Stomach smooth muscle (tissue), 2 donors: ENCODE data around the gene RAB1A.

Source experiments
- H3K27ac ChIP-seq: one replicate; pipeline ENCODE4 v1.7.0; 2013; ENCODE audit warnings: mild to moderate bottlenecking, low read length, inconsistent platforms
- H3K27me3 ChIP-seq, 2 donors: one replicate each; pipeline ENCODE4 v1.7.0; 2013; ENCODE audit warnings: low read length in 2 of 2; ENCODE audit not compliant: insufficient read depth in 2 of 2, control insufficient read depth in 1 of 2
- H3K36me3 ChIP-seq, 2 donors: one replicate each; pipeline ENCODE4 v1.7.0; 2013; ENCODE audit warnings: low read length in 2 of 2; ENCODE audit not compliant: control insufficient read depth in 2 of 2, insufficient read depth in 2 of 2
- H3K4me1 ChIP-seq: one replicate; pipeline ENCODE4 v1.7.0; 2013; ENCODE audit warnings: low read length; ENCODE audit not compliant: control insufficient read depth, insufficient read depth
- H3K4me3 ChIP-seq, 2 donors: one replicate each; pipeline ENCODE4 v1.7.0; 2013; ENCODE audit warnings: low read length in 2 of 2
- H3K9ac ChIP-seq, 2 donors: one replicate each; pipeline ENCODE4 v1.7.0; 2013; ENCODE audit warnings: low read length in 2 of 2, mild to moderate bottlenecking in 1 of 2
- H3K9me3 ChIP-seq, 2 donors: one replicate each; pipeline ENCODE4 v1.7.0; 2013; ENCODE audit warnings: low read length in 2 of 2; ENCODE audit not compliant: control insufficient read depth in 2 of 2
- donor health status: healthy.
- donor health status: Pancreatic carcinoma.

RAB1A gene

GRCh38 chr2:65116645-65117044, 13.3 kb downstream of the RAB1A start:
- peaks cover 11% of the 10 kb centered on the region for H3K4me1 ChIP-seq
- H3K27me3 ChIP-seq, result no peaks in the 10 kb centered on the region
- no peaks in the 10 kb centered on the region for H3K36me3 ChIP-seq
- no peak overlapping the region for H3K27ac ChIP-seq
- H3K9ac ChIP-seq, result no peak overlapping the region
- no peak overlapping the region for H3K4me3 ChIP-seq
- H3K9me3 ChIP-seq, result no peaks in the 10 kb centered on the region

GRCh38 chr2:65114921-65115320, 15.0 kb downstream of the RAB1A start:
- H3K4me3 ChIP-seq, result no peak overlapping the region
- no peaks in the 10 kb centered on the region for H3K27me3 ChIP-seq
- no peaks in the 10 kb centered on the region for H3K36me3 ChIP-seq
- H3K9me3 ChIP-seq, result no peaks in the 10 kb centered on the region
- H3K9ac ChIP-seq, result no peak overlapping the region
- H3K4me1 ChIP-seq, result peaks cover 6% of the 10 kb centered on the region
- H3K27ac ChIP-seq, result no peak overlapping the region

GRCh38 chr2:65113816-65114215, 16.1 kb downstream of the RAB1A start:
- Histone ChIP-seq H3K4me3 (no peak overlapping the region), H3K36me3 (no peaks in the 10 kb centered on the region), H3K27me3 (no peaks in the 10 kb centered on the region), H3K9me3 (no peaks in the 10 kb centered on the region), H3K9ac (no peak overlapping the region), H3K27ac (no peak overlapping the region), H3K4me1 (peaks cover 6% of the 10 kb centered on the region)

- Histone ChIP-seq H3K9ac (no peak overlapping the region), H3K27ac (no peak overlapping the region), H3K4me3 (no peak overlapping the region), H3K9me3 (no peaks in the 10 kb centered on the region), H3K36me3 (no peaks in the 10 kb centered on the region), H3K4me1 (peaks cover 6% of the 10 kb centered on the region), H3K27me3 (no peaks in the 10 kb centered on the region)
These were observed 16.7 kb downstream of the RAB1A start for GRCh38 chr2:65113229-65113628.

- Histone ChIP-seq H3K4me3 (no peak overlapping the region), H3K27me3 (no peaks in the 10 kb centered on the region), H3K4me1 (peaks cover 6% of the 10 kb centered on the region), H3K36me3 (peaks cover 0 to under 1% of the 10 kb centered on the region in 2 donors), H3K9me3 (no peaks in the 10 kb centered on the region), H3K27ac (no peak overlapping the region), H3K9ac (no peak overlapping the region)
These were observed 17.3 kb downstream of the RAB1A start for GRCh38 chr2:65112633-65113032.

GRCh38 chr2:65108780-65109179, 21.1 kb downstream of the RAB1A start:
- H3K9ac ChIP-seq, result no peak overlapping the region
- H3K9me3 ChIP-seq, result no peaks in the 10 kb centered on the region
- H3K4me1 ChIP-seq, result no peaks in the 10 kb centered on the region
- no peaks in the 10 kb centered on the region for H3K27me3 ChIP-seq
- H3K36me3 ChIP-seq, result peaks cover 0 to 4% of the 10 kb centered on the region in 2 donors
- H3K27ac ChIP-seq, result no peak overlapping the region
- no peak overlapping the region for H3K4me3 ChIP-seq

GRCh38 chr2:65107530-65107929, 22.4 kb downstream of the RAB1A start:
- Histone ChIP-seq H3K4me3 (no peak overlapping the region), H3K27ac (no peak overlapping the region), H3K4me1 (no peaks in the 10 kb centered on the region)

DNA sequence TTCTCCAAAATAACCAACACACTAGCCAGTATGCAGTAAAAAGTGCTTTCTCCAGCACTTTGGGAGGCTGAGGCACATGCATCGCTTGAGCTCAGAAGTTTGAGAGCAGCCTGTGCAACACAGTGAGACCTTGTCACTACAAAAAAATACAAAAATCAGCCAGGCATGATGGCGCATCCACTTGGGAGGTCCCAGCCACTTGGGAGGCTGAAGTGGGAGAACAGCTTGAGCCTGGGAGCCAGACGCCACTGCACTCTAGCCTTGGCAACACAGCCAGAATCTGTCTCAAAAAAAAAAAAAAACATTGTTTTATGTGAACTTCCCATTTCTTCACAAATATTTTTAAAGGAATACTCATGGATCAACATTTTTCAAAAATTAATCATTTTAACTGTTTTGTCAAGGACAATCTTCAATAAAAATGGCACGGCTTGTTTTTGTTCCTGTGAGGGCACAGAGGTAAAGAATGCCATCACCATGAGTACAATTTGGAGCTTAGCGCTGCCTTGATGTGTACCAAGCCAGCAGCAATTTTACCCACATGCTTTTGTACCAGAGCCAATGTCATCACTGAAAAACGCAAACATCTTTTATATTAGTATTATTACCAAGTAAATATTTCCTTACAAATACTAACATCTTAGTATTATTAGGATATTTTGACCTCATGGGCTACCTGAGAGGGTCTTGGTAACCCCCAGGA, 26.7 kb downstream of the RAB1A start:
- Histone ChIP-seq H3K4me1 (no peaks in the 10 kb centered on the region), H3K36me3 (peaks cover 2 to 17% of the 10 kb centered on the region in 2 donors), H3K27me3 (no peaks in the 10 kb centered on the region), H3K9me3 (no peaks in the 10 kb centered on the region), H3K27ac (no peak overlapping the region), H3K4me3 (no peak overlapping the region), H3K9ac (no peak overlapping the region)

More at GRCh38 chr2:65107530-65107929, 22.4 kb downstream of the RAB1A start:
- no peaks in the 10 kb centered on the region for H3K27me3 ChIP-seq
- H3K9ac ChIP-seq, result no peak overlapping the region
- H3K36me3 ChIP-seq, result peaks cover 0 to 10% of the 10 kb centered on the region in 2 donors
- no peaks in the 10 kb centered on the region for H3K9me3 ChIP-seq

DNA sequence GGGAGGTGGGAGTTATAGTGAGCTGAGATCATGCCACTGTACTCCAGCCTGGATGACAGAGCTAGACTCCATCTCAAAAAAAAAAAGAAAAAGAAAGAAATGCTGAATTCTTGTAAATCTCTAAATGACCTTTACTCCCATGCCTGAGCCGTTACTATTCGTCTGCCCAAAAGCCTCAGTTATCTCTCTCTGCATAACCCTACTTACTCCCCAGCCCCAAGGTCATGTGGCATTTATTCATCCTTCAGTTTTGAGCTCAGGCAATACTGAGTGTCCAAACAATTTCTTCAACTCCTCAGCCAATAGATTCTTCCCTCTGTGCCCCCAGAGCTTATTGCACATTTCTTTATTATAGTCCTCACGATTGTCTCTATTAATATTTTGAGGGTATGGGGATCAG, 28.8 kb downstream of the RAB1A start:
- no peak overlapping the region for H3K4me3 ChIP-seq
- H3K27me3 ChIP-seq, result no peaks in the 10 kb centered on the region
- H3K4me1 ChIP-seq, result no peaks in the 10 kb centered on the region
- peaks cover 11 to 18% of the 10 kb centered on the region in 2 donors for H3K36me3 ChIP-seq
- no peak overlapping the region for H3K27ac ChIP-seq
- no peaks in the 10 kb centered on the region for H3K9me3 ChIP-seq
- H3K9ac ChIP-seq, result no peak overlapping the region

- no peaks in the 10 kb centered on the region for H3K27me3 ChIP-seq
- H3K4me1 ChIP-seq, result no peaks in the 10 kb centered on the region
- H3K4me3 ChIP-seq, result no peak overlapping the region
- no peak overlapping the region for H3K9ac ChIP-seq
- peaks cover 11 to 20% of the 10 kb centered on the region in 2 donors for H3K36me3 ChIP-seq
- no peak overlapping the region for H3K27ac ChIP-seq
- no peaks in the 10 kb centered on the region for H3K9me3 ChIP-seq
These were observed 31.2 kb downstream of the RAB1A start for GRCh38 chr2:65098741-65099140.

GRCh38 chr2:65097844-65098243, 32.1 kb downstream of the RAB1A start:
- Histone ChIP-seq H3K27ac (no peak overlapping the region), H3K36me3 (peaks cover 14 to 16% of the 10 kb centered on the region in 2 donors), H3K9me3 (no peaks in the 10 kb centered on the region), H3K4me3 (no peak overlapping the region), H3K9ac (no peak overlapping the region), H3K27me3 (no peaks in the 10 kb centered on the region), H3K4me1 (no peaks in the 10 kb centered on the region)
